HepG2 (cell line): Measurements from ENCODE around the gene SYS1. TPM values are rescaled to one million over a fixed set of nuclear protein-coding genes. Genes with fewer than 3 reads are reported as not detected.

Experiments used
- ARNT ChIP-seq: fragments of 450-650 bp; IDR thresholded peaks from 2 replicates; pipeline ENCODE4 v1.6.1; 2017
- CREM ChIP-seq, 2 experiments: sonication (generic) in 1 of 2; formaldehyde crosslinking in 1 of 2; IDR thresholded peaks; 2 replicates each; pipeline versions ENCODE4 v1.4.0 to v1.6.1; 2016 to 2020; ENCODE audit warnings: antibody characterized with exemption in 1 of 2, mild to moderate bottlenecking in 1 of 2, missing genetic modification reagents in 1 of 2
- FLYWCH1 ChIP-seq: sonication (generic); formaldehyde crosslinking; IDR thresholded peaks from 2 replicates; pipeline ENCODE4 v1.8.1; 2023; ENCODE audit warnings: mild to moderate bottlenecking, missing genetic modification reagents
- FOXA1 ChIP-seq, 2 experiments: fragments of 450-650 bp in 1 of 2; sonication (generic) in 1 of 2; formaldehyde crosslinking in 1 of 2; IDR thresholded peaks; 2 replicates each; pipeline versions ENCODE4 v1.4.0 to v1.6.1; 2016 to 2020; ENCODE audit warnings: missing genetic modification reagents in 1 of 2
- FOXO4 ChIP-seq: sonication (generic); formaldehyde crosslinking; conservative IDR thresholded peaks from 2 replicates; pipeline ENCODE4 v1.8.1; 2023; ENCODE audit warnings: missing genetic modification reagents
- GRHL1 ChIP-seq: sonication (generic); formaldehyde crosslinking; conservative IDR thresholded peaks from 2 replicates; pipeline ENCODE4 v1.8.0; 2022; ENCODE audit warnings: missing genetic modification reagents
- MAFG ChIP-seq: sonication (generic); formaldehyde crosslinking; IDR thresholded peaks from 2 replicates; pipeline ENCODE4 v1.5.1; 2020; ENCODE audit warnings: mild to moderate bottlenecking, missing genetic modification reagents
- MEF2D ChIP-seq: sonication (generic); formaldehyde crosslinking; IDR thresholded peaks from 2 replicates; pipeline ENCODE4 v1.5.1; 2020; ENCODE audit warnings: mild to moderate bottlenecking, missing genetic modification reagents
- MTA1 ChIP-seq: sonication (generic); formaldehyde crosslinking; IDR thresholded peaks from 2 replicates; pipeline ENCODE4 v1.4.0; 2020; ENCODE audit warnings: missing genetic modification reagents, mild to moderate bottlenecking, borderline replicate concordance
- NFE2 ChIP-seq: sonication (generic); formaldehyde crosslinking; IDR thresholded peaks from 2 replicates; pipeline ENCODE4 v1.4.0; 2020; ENCODE audit warnings: missing genetic modification reagents
- POGZ ChIP-seq: sonication (generic); formaldehyde crosslinking; IDR thresholded peaks from 2 replicates; pipeline ENCODE4 v1.4.0; 2020; ENCODE audit warnings: mild to moderate bottlenecking, missing genetic modification reagents
- REXO4 ChIP-seq: sonication (generic); formaldehyde crosslinking; IDR thresholded peaks from 2 replicates; pipeline ENCODE4 v1.8.0; 2022; ENCODE audit warnings: missing genetic modification reagents, mild to moderate bottlenecking, borderline replicate concordance
- SRY ChIP-seq: sonication (generic); formaldehyde crosslinking; IDR thresholded peaks from 2 replicates; pipeline ENCODE4 v1.8.0; 2022; ENCODE audit warnings: mild to moderate bottlenecking, missing genetic modification reagents
- TFDP1 ChIP-seq: IDR thresholded peaks from 2 replicates; pipeline ENCODE4 v1.6.1; 2016; ENCODE audit warnings: missing compliant biosample characterization, missing genetic modification reagents, borderline replicate concordance
- THRA ChIP-seq: sonication (generic); formaldehyde crosslinking; IDR thresholded peaks from 2 replicates; pipeline ENCODE4 v1.4.0; 2020; ENCODE audit warnings: missing genetic modification reagents, borderline replicate concordance
- ZBTB8A ChIP-seq: sonication (generic); formaldehyde crosslinking; IDR thresholded peaks from 2 replicates; pipeline ENCODE4 v1.4.0; 2020; ENCODE audit warnings: mild to moderate bottlenecking, low read depth, missing genetic modification reagents, borderline replicate concordance
- ZNF275 ChIP-seq: sonication (generic); formaldehyde crosslinking; IDR thresholded peaks from 2 replicates; pipeline ENCODE4 v1.8.0; 2022; ENCODE audit warnings: missing genetic modification reagents, mild to moderate bottlenecking, inconsistent platforms, borderline replicate concordance
- ZNF441 ChIP-seq: sonication (generic); formaldehyde crosslinking; IDR thresholded peaks from 2 replicates; pipeline ENCODE4 v1.7.0; 2021; ENCODE audit warnings: missing genetic modification reagents, borderline replicate concordance
- ZNF788 ChIP-seq: sonication (generic); formaldehyde crosslinking; IDR thresholded peaks from 2 replicates; pipeline ENCODE4 v1.5.0; 2020; ENCODE audit warnings: mild to moderate bottlenecking, missing genetic modification reagents, borderline replicate concordance
- ZSCAN22 ChIP-seq: sonication (generic); formaldehyde crosslinking; IDR thresholded peaks from 2 replicates; pipeline ENCODE4 v1.4.0; 2020; ENCODE audit warnings: mild to moderate bottlenecking, missing genetic modification reagents
- polyA plus RNA-seq, 8 experiments: library from polyadenylated mRNA; depleted of rRNA in 3 of 8; stranded (reverse) in 7 of 8; unstranded in 1 of 8; fragments of >200 nt; fragmentation: Illumina TruSeq in 4 of 8; extraction: Trizol in 4 of 8; gene quantifications; 2 replicates each; pipeline versions ENCODE4 v1.2.1 to v1.2.3, GENCODE V29; 2011 to 2016; ENCODE audit warnings: low read depth in 4 of 8, missing spikeins in 1 of 8, mixed read lengths in 1 of 8; ENCODE audit not compliant: insufficient read depth in 1 of 8
- total RNA-seq, 5 experiments: library from RNA; depleted of rRNA; stranded (reverse); fragments of >200 nt; fragmentation: Illumina TruSeq; extraction: Trizol; gene quantifications; 2 replicates each; pipeline ENCODE4 v1.2.3, GENCODE V29; 2016; ENCODE audit warnings: low read depth in 1 of 5

SYS1 gene
- total and polyA plus RNA-seq, 2 of the 13 experiments (the other 11 are each of a cell fraction or from before 2014, with no cell fraction given) = 38.3 to 65.6 TPM

- no peak for TF ChIP-seq GRHL1 (CRISPR knock-in tag)
- TF ChIP-seq ZNF275 (CRISPR knock-in tag) = no peak
- no peak for TF ChIP-seq POGZ
- no peak for TF ChIP-seq NFE2
- peak; percentile 30; the same call in 1 of the 2 replicates for TF ChIP-seq TFDP1
- TF ChIP-seq MTA1 = peak; percentile 71; the same call in 1 of the 2 replicates
- TF ChIP-seq CREM (IDR thresholded peaks at IDR 0.05) = no peak
- TF ChIP-seq CREM (CRISPR knock-in tag; IDR thresholded peaks at IDR 0.05) = no peak
- 0 out of 2 replicates have a peak, but pooled peaks have one; percentile 46 for TF ChIP-seq ZNF441 (CRISPR knock-in tag)
- TF ChIP-seq ARNT = no peak
- TF ChIP-seq THRA (CRISPR knock-in tag) = peak; percentile 49; the same call in 1 of the 2 replicates
- 0 out of 2 replicates have a peak, but pooled peaks have one; percentile 29 for TF ChIP-seq MEF2D (CRISPR knock-in tag)
- no peak for TF ChIP-seq REXO4 (CRISPR knock-in tag)
- no peak for TF ChIP-seq FOXO4
- TF ChIP-seq FOXA1 (IDR thresholded peaks at IDR 0.05) = no peak
- peak; percentile 53 for TF ChIP-seq FOXA1 (CRISPR knock-in tag; IDR thresholded peaks at IDR 0.05)
- TF ChIP-seq SRY (CRISPR knock-in tag) = no peak
- TF ChIP-seq FLYWCH1 (CRISPR knock-in tag) = peak; percentile 72; the same call in 1 of the 2 replicates
- no peak for TF ChIP-seq MAFG (CRISPR knock-in tag)
- TF ChIP-seq ZBTB8A (CRISPR knock-in tag) = no peak
- TF ChIP-seq ZNF788 (CRISPR knock-in tag) = peak; percentile 67; the same call in 1 of the 2 replicates
- TF ChIP-seq ZSCAN22 (CRISPR knock-in tag) = no peak
Measured at GRCh38 chr20:45338121-45339030, 24.6 kb upstream of the SYS1 start (continued).
